Measurements from ENCODE around the gene PLCG2.

Gene PLCG2

GRCh38 chr16:81817296-81817695 lies 38.2 kb downstream of the PLCG2 start:
- DNase-seq: no peak

- DNase-seq: no peak
Measured at GRCh38 chr16:81817789-81818567, 38.9 kb downstream of the PLCG2 start.

GRCh38 chr16:81818568-81818896 lies 39.4 kb downstream of the PLCG2 start:
- DNase-seq: no peak

- no peak for DNase-seq
Measured at GRCh38 chr16:81818905-81819304, 39.8 kb downstream of the PLCG2 start.

- no peak for DNase-seq
Measured at GRCh38 chr16:81821436-81822128, 42.5 kb downstream of the PLCG2 start.

- no peak for DNase-seq
Measured at GRCh38 chr16:81823111-81823510, 44.0 kb downstream of the PLCG2 start.

- no peak for DNase-seq
Measured at GRCh38 chr16:81823734-81824133, 44.6 kb downstream of the PLCG2 start.

- no peak for DNase-seq
Measured at GRCh38 chr16:81826523-81826922, 47.4 kb downstream of the PLCG2 start.

- no peak for DNase-seq
Measured at GRCh38 chr16:81830845-81831540, 51.9 kb downstream of the PLCG2 start.

- DNase-seq: no peak
Measured at GRCh38 chr16:81831722-81832126, 52.6 kb downstream of the PLCG2 start.

GRCh38 chr16:81832801-81833547 lies 53.9 kb downstream of the PLCG2 start:
- no peak for DNase-seq

- no peak for DNase-seq
Measured at GRCh38 chr16:81833751-81834150, 54.7 kb downstream of the PLCG2 start.

- no peak for DNase-seq
Measured at GRCh38 chr16:81834868-81835267, 55.8 kb downstream of the PLCG2 start.

- DNase-seq: no peak
Measured at GRCh38 chr16:81836279-81837054, 57.4 kb downstream of the PLCG2 start.

GRCh38 chr16:81837312-81837751 lies 58.2 kb downstream of the PLCG2 start:
- no peak for DNase-seq

GRCh38 chr16:81838794-81839193 lies 59.7 kb downstream of the PLCG2 start:
- DNase-seq: no peak

- DNase-seq: no peak
Measured at GRCh38 chr16:81841722-81842121, 62.6 kb downstream of the PLCG2 start.

GRCh38 chr16:81842564-81843242 lies 63.6 kb downstream of the PLCG2 start:
- DNase-seq: no peak

- no peak for DNase-seq
Measured at GRCh38 chr16:81843243-81843582, 64.1 kb downstream of the PLCG2 start.

GRCh38 chr16:81843683-81844082 lies 64.6 kb downstream of the PLCG2 start:
- DNase-seq: no peak

- DNase-seq: no peak
Measured at GRCh38 chr16:81846105-81846504, 67.0 kb downstream of the PLCG2 start.

- no peak for DNase-seq
Measured at GRCh38 chr16:81848306-81848853, 69.3 kb downstream of the PLCG2 start.
